Ishikawa (cell line): ENCODE measurements around the gene TNFRSF1A.

ENCODE experiments used
- CEBPB ChIP-seq: IDR thresholded peaks from 2 replicates; pipeline ENCODE4 v1.6.1; 2012
- CREB1 ChIP-seq: IDR thresholded peaks from 2 replicates; pipeline ENCODE4 v1.6.1; 2012; ENCODE audit warnings: low read depth
- EGR1 ChIP-seq: IDR thresholded peaks from 2 replicates; pipeline ENCODE4 v1.6.1; 2012
- EP300 ChIP-seq: IDR thresholded peaks from 2 replicates; pipeline ENCODE4 v1.6.1; 2012; ENCODE audit warnings: borderline replicate concordance
- FOXM1 ChIP-seq: IDR thresholded peaks from 2 replicates; pipeline ENCODE4 v1.6.1; 2012; ENCODE audit warnings: low read depth, borderline replicate concordance
- MAX ChIP-seq: IDR thresholded peaks from 2 replicates; pipeline ENCODE4 v1.6.1; 2012
- NFIC ChIP-seq: IDR thresholded peaks from 2 replicates; pipeline ENCODE4 v1.6.1; 2012
- RAD21 ChIP-seq: IDR thresholded peaks from 2 replicates; pipeline ENCODE4 v1.6.1; 2012; ENCODE audit warnings: low read depth
- REST ChIP-seq: IDR thresholded peaks from 2 replicates; pipeline ENCODE4 v1.6.1; 2012; ENCODE audit warnings: low read depth, mild to moderate bottlenecking
- TAF1 ChIP-seq: IDR thresholded peaks from 2 replicates; pipeline ENCODE4 v1.6.1; 2012; ENCODE audit warnings: low read depth, mild to moderate bottlenecking
- TCF12 ChIP-seq: IDR thresholded peaks from 2 replicates; pipeline ENCODE4 v1.6.1; 2012; ENCODE audit warnings: low read depth
- TEAD4 ChIP-seq: IDR thresholded peaks from 2 replicates; pipeline ENCODE4 v1.6.1; 2012
- YY1 ChIP-seq: IDR thresholded peaks from 2 replicates; pipeline ENCODE4 v1.6.1; 2012; ENCODE audit warnings: low read depth
- ZBTB7A ChIP-seq: IDR thresholded peaks from 2 replicates; pipeline ENCODE4 v1.6.1; 2012; ENCODE audit warnings: low read depth
- TF ChIP-seq, protein P1 (sequence below): IDR thresholded peaks from 2 replicates; pipeline ENCODE4 v1.6.1; 2012

Gene TNFRSF1A

DNA sequence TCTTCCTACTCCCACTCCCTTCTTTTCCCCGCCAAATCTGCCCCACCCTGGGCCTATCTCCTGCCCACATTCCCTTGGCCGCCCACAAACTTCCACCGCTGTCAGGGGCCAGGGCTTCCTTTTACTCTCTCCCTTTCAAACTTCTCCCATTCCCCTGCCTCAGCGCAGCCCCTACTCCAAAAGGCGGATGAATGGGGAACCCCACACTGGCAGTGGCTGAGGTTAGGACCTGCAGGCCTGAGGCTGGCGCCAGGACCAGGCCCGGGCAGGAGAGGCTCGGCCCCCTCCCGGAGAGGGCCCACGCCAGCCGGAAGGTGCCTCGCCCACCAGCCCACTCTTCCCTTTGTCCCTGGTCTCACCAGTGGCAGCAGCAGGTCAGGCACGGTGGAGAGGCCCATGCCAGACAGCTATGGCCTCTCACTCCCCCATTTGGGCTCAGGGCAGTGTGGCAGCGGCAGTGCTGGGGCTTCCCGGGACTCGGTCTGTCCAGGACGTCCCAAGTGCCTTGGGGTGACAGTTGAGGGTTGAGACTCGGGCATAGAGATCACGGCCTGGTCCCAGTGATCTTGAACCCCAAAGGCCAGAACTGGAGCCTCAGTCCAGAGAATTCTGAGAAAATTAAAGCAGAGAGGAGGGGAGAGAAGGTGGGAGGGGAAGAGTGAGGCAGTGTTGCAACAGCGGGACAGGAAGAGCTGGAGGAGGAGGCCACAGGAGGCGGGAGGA lies at the start of gene TNFRSF1A:
TSS of gene TNFRSF1A (minus strand) at position 660 of the 723 bp plus-strand sequence. CDS start at position 398, 262 bp downstream.
- no peak for TF ChIP-seq CREB1
- TF ChIP-seq TCF12: no peak
- no peak; the same call in none of the 2 replicates for TF ChIP-seq NFIC
- TF ChIP-seq ZBTB7A: no peak; the same call in 1 of the 2 replicates
- no peak for TF ChIP-seq TEAD4
- TF ChIP-seq YY1: no peak
- TF ChIP-seq EGR1: peak; percentile 44
- TF ChIP-seq RAD21: no peak
- TF ChIP-seq, protein P1, sequence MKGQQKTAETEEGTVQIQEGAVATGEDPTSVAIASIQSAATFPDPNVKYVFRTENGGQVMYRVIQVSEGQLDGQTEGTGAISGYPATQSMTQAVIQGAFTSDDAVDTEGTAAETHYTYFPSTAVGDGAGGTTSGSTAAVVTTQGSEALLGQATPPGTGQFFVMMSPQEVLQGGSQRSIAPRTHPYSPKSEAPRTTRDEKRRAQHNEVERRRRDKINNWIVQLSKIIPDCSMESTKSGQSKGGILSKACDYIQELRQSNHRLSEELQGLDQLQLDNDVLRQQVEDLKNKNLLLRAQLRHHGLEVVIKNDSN: no peak
- TF ChIP-seq FOXM1: peak; percentile 19; the same call in 1 of the 2 replicates
- TF ChIP-seq TAF1: 0 out of 2 replicates have a peak, but pooled peaks have one; percentile 59
- TF ChIP-seq EP300: peak; percentile 59; the same call in 1 of the 2 replicates
- TF ChIP-seq REST: no peak
- peak; percentile 11 for TF ChIP-seq MAX
- TF ChIP-seq CEBPB: peak; percentile 99

GRCh38 chr12:6391013-6391412 lies 49.1 kb upstream of the TNFRSF1A start:
- TF ChIP-seq YY1 (no peak), FOXM1 (no peak), REST (no peak), EP300 (no peak), EGR1 (no peak)

GRCh38 chr12:6390084-6390799 lies 48.4 kb upstream of the TNFRSF1A start:
- TF ChIP-seq FOXM1: no peak
- no peak for TF ChIP-seq TEAD4
- no peak for TF ChIP-seq NFIC
- no peak for TF ChIP-seq ZBTB7A
- no peak for TF ChIP-seq EGR1
- TF ChIP-seq EP300: no peak
- TF ChIP-seq TAF1: no peak
- TF ChIP-seq RAD21: no peak
- TF ChIP-seq CEBPB: no peak
- TF ChIP-seq TCF12: no peak
- TF ChIP-seq YY1: no peak
- TF ChIP-seq MAX: no peak
- TF ChIP-seq, protein P1: no peak
- TF ChIP-seq CREB1: no peak
- TF ChIP-seq REST: no peak

DNA sequence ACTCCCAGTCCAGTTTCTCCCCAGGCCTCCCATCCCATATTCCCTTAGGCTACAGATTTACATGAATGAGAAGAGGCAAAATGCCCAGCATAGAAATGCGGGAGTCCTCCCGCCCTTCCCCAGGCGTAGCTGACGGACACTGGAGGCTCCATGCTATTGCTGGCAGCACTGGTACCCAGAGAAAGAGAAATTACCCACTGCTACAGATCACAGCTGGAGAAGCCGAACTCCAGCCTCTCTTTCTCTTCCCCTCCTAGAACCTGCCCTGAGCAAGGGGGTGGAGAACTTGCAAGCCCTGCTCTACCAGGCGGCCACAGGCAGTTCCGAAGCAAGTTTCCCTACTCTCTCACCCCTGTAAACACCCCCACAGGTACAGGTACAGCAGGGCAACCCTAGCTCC lies 45.7 kb upstream of the TNFRSF1A start:
- no peak for TF ChIP-seq ZBTB7A
